ENCODE data around the gene GPR137B. TPM values are rescaled to one million over a fixed set of nuclear protein-coding genes. Genes with fewer than 3 reads are reported as not detected.

GPR137B gene
- total and polyA plus RNA-seq, 2 of the 4 experiments (the other 2 are of a cell fraction): 4.5 to 12.3 TPM

- in situ Hi-C loops (cut with MboI; ENCODE audit: low sequenced_read_pairs): no loop called here
- ATAC-seq (ENCODE audit: low read depth): no peak
- Histone ChIP-seq H4K91ac (ENCODE audit: insufficient read depth, low read depth, low read length) (no peak overlapping the region), H2BK5ac (ENCODE audit: low read depth, low read length, poor library complexity, severe bottlenecking) (no peak overlapping the region), H3K23ac (ENCODE audit: low read depth, low read length) (no peak overlapping the region), H2AK9ac (replicated peaks; ENCODE audit: low read depth, low read length, poor library complexity) (no peak overlapping the region), H3K9me1 (ENCODE audit: insufficient read depth, low read length) (peaks cover 5% of the 10 kb centered on the region; the same call in 1 of the 2 replicates), H3K56ac (ENCODE audit: extremely low read depth, insufficient read depth, low read length) (no peak overlapping the region), H2AFZ (replicated peaks; ENCODE audit: low read length, poor library complexity) (no peak overlapping the region), H2BK20ac (ENCODE audit: low read depth, low read length) (no peak overlapping the region), H3K36me3 (ENCODE audit: control insufficient read depth, insufficient read depth, low read length) (peaks cover 4% of the 10 kb centered on the region; the same call in 1 of the 2 replicates), H4K8ac (ENCODE audit: low read depth in 2 of 2, low read length in 2 of 2) (no peak overlapping the region), H2BK120ac (ENCODE audit: low read depth, low read length) (no peak overlapping the region), H3K4ac (ENCODE audit: low read depth, low read length) (no peak overlapping the region), H3K79me1 (ENCODE audit: low read depth in 1 of 2, low read length in 2 of 2) (no peaks in the 10 kb centered on the region; a peak in 1 of 4 replicates), H3K27me3 (ENCODE audit: control insufficient read depth, insufficient read depth, low read length) (no peaks in the 10 kb centered on the region), H3K4me2 (ENCODE audit: low read depth, low read length) (no peak overlapping the region), H2BK15ac (ENCODE audit: low read depth, low read length) (no peak overlapping the region), H3K27ac (ENCODE audit: insufficient read depth, low read length) (no peak overlapping the region), H4K20me1 (ENCODE audit: insufficient read depth, low read length) (no peaks in the 10 kb centered on the region), H4K5ac (ENCODE audit: low read depth, low read length) (no peak overlapping the region), H3K14ac (replicated peaks; ENCODE audit: low read depth, low read length) (no peak overlapping the region), H3K18ac (ENCODE audit: low read depth, low read length) (no peak overlapping the region), H2AK5ac (ENCODE audit: low read depth, low read length) (no peak overlapping the region), H3K4me1 (ENCODE audit: control insufficient read depth, insufficient read depth, low read length) (no peaks in the 10 kb centered on the region), H3K9me3 (ENCODE audit: control insufficient read depth, insufficient read depth, low read length) (peaks cover 2% of the 10 kb centered on the region; the same call in 1 of the 2 replicates), H3K4me3 (ENCODE audit: insufficient read depth, low read depth, low read length) (no peak overlapping the region), H3K9ac (ENCODE audit: low read depth, low read length) (no peak overlapping the region)
- ChIA-PET POLR2A (ENCODE audit: unreplicated experiment) (no interaction called here), CTCF (no interaction called here)
- intact Hi-C loops (cut with micrococcal nuclease): no loop called here
- BruUV-seq (replicated peaks): no TSS peak
- WGBS, 2 experiments (ENCODE audit: extremely low coverage in 2 of 2, insufficient read length in 1 of 2): no CpG with 5 or more reads among the region's 5 CpGs
- no peak for DNase-seq
- dilution Hi-C loops (cut with HindIII; ENCODE audit: low sequenced_read_pairs, unreplicated experiment): no loop called here
- TF ChIP-seq FOS (IDR thresholded peaks at IDR 0.05; ENCODE audit: low read depth, low read length): no peak
- no peak for TF ChIP-seq USF2 (IDR thresholded peaks at IDR 0.05; ENCODE audit: low read depth, low read length)
- no peak for TF ChIP-seq NFE2L2 (IDR thresholded peaks at IDR 0.05; ENCODE audit: low read depth, low read length)
- TF ChIP-seq POLR2A (IDR thresholded peaks at IDR 0.05; ENCODE audit: low read depth, low read length): no peak
Measured at GRCh38 chr1:236207121-236207520, 64.8 kb downstream of the GPR137B start.
